AG08396 (cell line): ENCODE measurements around the gene BANF2.

ENCODE experiments used
- DNase-seq: peaks from one replicate; pipeline ENCODE4 v3.0.0; 2012; ENCODE audit warnings: low spot score, mixed read lengths

Gene BANF2

GRCh38 chr20:17735959-17736621 lies 36.3 kb downstream of the BANF2 start:
- DNase-seq = no peak

GRCh38 chr20:17738154-17738553 lies 38.4 kb downstream of the BANF2 start:
- DNase-seq = no peak

DNA sequence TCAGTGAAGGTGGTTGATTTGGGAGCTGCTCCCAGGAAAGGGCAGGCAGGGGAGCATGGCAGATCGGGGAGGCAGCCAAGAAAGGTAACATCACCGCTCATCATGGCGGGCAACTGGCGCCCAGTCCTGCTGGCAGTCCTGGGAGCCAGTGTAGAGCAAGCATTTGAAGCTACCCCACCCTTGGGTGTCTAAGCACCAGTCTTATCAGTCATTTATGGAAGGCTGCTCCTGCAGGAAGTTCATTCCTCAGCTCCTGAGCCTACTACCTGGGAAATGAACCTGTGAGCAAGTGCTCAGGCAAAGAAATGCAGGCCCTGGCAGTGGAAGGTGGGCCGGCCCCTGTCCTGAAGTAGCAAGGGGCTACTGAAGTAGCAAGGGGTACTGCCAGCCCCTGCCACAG lies 41.5 kb downstream of the BANF2 start:
- no peak for DNase-seq

DNA sequence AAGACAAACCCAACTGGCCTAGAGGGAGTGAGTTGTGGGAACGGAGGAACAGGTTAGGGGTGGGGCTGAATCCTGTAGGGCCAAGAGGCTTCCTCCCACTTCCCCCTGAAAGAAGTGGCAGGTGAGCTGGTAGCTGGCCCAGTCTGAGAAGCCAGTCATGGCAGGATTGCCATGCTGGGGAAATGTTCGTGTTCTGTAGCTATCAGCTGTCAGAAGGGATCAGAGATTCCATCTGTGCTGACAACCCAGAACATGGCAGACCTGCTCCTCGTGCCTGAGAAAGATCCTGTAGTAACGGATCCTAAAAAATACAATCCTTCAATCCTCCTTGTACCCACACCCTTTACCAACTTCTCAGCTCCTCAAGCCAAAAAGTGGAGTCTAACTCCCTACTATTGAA lies 43.0 kb downstream of the BANF2 start:
- DNase-seq = no peak

DNA sequence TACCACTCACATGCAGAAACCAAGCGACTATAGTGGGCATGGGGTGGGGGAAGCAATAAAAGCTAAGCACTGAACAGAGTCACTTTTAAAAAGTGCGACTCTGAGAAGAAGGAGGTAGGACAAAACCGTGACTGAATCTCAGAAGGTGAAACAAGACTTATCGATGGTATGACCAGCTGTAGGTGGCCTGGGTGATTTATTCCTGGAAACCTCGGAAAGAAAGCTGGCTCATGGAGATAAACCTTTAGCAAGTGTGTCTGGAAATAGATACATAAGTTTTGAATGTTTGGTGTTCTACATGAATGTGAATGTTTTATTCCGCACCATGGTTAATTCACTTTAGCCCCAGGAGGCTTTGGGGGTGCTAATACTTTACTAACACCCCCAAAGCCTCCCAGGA lies 43.9 kb downstream of the BANF2 start:
- no peak for DNase-seq

GRCh38 chr20:17747431-17747846 lies 47.7 kb downstream of the BANF2 start:
- peak; percentile 86 for DNase-seq

DNA sequence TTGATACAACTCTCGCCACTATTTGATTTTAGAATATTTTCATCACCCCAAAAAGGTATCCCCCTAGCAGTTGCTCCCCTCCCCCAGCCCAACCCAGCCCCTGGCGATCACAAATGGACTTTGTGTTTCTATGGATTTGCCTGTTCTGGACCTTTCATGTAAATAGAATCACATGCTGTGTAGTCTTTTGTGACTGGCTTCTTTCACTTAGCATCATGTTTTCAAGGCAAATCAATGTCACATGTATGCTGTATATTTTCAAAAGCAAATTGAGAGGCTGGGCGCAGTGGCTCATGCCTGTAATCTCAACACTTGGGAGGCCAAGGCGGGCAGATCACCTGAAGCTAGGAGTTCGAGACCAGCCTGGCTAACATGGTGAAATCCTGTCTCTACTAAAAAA lies 48.5 kb downstream of the BANF2 start:
- DNase-seq = no peak

DNA sequence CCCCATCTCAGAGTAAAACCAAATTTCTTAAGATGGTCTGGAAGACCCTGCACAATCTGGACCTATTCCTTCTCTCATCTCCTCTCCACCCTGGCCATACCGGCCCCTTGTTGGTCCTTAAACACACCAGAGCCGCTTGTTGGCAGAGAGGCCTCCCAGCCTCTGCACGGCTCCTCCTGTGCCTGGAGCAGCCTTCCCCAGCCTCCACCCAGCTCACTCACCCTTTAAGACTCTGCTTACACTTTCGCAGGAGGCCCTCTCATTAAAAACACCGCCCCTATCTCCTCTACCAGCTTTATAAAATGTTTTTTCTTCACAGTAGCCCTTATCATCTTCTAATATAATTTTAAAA lies 49.8 kb downstream of the BANF2 start:
- DNase-seq = no peak

- no peak for DNase-seq
These were observed 50.4 kb downstream of the BANF2 start for GRCh38 chr20:17749978-17750721.

DNA sequence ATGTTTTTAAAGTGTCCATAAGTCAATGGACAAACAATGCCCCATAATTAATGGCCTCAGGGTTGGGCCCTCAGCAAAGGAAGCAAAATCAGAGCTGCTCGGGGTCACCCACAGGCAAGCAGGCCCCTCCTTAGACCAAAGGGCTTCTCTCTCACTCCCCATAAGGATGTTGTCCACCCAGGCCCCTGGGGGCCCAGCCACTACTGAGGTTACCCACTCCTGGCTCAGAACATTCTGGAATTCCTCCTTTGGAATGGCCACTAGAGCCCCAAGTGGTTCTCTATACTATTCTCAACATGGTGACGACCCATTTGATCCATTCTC lies 50.9 kb downstream of the BANF2 start:
- DNase-seq = no peak

DNA sequence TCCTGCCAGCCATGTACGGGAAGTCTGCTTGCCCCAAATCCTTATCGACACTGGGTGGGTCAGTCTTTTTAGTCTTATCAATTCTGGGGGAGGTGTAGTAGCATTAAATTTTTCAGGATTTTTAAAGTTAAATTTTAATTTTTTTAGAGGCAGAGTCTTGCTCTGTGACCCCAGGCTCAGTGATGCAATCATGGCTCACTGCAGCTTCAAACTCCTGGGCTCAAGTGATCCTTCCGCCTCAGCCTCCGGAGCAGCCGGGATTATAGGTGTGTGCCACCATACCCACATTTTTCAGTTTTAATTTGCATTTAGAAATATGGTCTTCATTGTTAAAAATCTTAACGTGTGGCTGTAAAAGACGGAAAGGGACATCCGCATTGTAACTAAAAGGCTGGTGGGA lies 51.9 kb downstream of the BANF2 start:
- DNase-seq = no peak

- DNase-seq = no peak
These were observed 52.7 kb downstream of the BANF2 start for GRCh38 chr20:17752459-17752858.

- DNase-seq = no peak
These were observed 53.8 kb downstream of the BANF2 start for GRCh38 chr20:17753516-17753915.

DNA sequence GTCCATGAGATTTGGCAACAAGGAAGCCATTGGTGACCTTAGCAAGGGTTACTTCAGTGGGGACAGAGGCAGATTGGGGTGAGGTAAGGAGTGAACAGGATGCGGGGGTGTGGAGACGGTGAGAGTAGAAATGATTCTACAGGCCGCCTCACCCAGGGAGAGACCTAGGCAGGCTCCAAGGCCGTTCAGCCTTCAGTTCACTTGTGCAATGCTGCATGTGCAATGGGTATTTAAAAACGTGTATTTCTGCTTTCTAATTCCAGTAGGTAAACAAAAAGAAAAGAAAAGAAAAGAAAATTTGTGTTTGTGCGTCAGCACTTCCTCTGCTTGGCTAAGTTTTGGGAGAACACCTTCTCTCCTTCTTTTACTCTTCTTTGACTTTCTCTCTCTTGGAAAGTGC lies 56.8 kb downstream of the BANF2 start:
- DNase-seq = no peak

DNA sequence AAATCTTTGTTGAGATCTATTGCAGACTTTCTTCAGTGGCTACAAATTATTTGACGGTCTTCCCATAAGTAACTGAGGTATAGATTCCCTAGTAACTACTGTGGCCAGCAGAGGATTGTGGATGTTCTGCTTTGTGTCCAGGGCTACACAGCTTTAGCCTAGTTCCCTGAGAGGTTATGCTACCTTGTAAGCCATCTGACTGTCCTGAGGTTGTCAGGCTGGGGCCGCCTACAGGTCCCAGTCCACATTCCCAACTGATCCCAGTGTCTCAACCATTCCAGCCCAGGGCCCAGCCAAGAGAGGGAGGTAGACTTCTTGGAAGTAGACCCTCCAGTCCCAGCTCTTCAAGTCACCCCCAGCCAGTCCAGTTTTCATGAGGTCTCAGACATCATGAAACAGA lies 57.7 kb downstream of the BANF2 start:
- no peak for DNase-seq

- no peak for DNase-seq
These were observed 58.2 kb downstream of the BANF2 start for GRCh38 chr20:17758010-17758409.

DNA sequence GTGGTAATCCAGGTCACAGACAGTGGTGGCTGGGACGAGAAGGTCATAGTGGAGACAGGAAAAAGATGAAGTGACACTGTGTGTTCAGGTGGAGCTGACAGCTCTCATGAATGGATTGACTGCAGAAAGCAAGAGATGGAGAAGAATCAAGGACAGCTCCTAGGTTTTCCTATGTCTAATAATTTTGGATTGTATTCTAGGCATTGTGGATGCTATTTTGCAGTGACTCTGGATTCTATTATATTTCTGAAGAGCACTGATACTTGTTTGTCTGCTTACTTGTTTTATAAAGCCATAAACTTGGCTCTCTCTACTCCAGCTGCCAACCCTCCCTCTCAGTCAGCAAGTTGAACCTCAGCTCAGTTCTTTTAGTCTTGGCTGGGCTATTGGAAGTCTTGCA lies 58.7 kb downstream of the BANF2 start:
- no peak for DNase-seq

GRCh38 chr20:17759449-17759848 lies 59.7 kb downstream of the BANF2 start:
- no peak for DNase-seq

- DNase-seq = no peak
These were observed 61.8 kb downstream of the BANF2 start for GRCh38 chr20:17761604-17762003.

DNA sequence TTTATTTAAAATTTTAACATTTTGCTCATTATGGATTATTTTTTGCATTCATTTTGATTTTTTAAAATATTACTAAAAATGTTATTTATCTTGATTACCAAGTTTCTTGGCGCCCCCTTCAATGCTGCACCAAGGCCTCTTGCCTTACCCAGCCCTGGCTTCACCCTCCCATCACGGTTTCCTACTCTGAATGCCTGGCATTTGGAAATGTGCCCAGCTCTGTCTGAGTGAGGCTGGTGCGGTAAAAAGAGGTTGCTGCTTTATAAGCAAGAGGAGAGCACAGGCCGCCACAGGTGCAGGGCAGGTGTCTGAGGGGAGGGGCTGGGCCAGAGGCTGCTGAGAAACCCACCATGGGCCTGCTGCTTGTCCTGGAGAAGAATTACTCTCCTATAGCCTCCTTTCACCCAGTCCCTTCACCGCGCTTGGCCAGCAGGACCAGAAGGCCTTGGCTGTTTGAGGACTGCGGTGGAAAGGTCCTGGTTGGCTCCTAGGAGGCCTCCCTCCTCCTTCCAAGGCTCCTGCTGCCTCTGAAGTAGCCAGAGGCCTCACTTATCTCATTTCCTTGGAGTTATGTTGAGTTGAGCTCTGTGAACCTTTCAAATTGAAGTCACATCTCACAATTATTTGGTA lies 62.6 kb downstream of the BANF2 start:
- no peak for DNase-seq

GRCh38 chr20:17762873-17763557 lies 63.2 kb downstream of the BANF2 start:
- DNase-seq = no peak

- DNase-seq = no peak
These were observed 65.3 kb downstream of the BANF2 start for GRCh38 chr20:17765017-17765416.

GRCh38 chr20:17765584-17765983 lies 65.8 kb downstream of the BANF2 start:
- DNase-seq = no peak
